Measurements from ENCODE around the gene CELA2B.

- no peak for TF ChIP-seq CTCF (IDR thresholded peaks at IDR 0.05)
- TF ChIP-seq POLR2A (IDR thresholded peaks at IDR 0.05), result no peak
Measured at GRCh38 chr1:15443281-15443680, 32.6 kb upstream of the CELA2B start.
